ENCODE results near the gene PAK1. TPM values are rescaled to one million over a fixed set of nuclear protein-coding genes. Genes with fewer than 3 reads are reported as not detected.

Gene PAK1
- total and polyA plus RNA-seq, 2 donors (not counting 3 experiments of a cell fraction or from before 2014, with no cell fraction given), result 5.6 to 12.9 TPM

DNA sequence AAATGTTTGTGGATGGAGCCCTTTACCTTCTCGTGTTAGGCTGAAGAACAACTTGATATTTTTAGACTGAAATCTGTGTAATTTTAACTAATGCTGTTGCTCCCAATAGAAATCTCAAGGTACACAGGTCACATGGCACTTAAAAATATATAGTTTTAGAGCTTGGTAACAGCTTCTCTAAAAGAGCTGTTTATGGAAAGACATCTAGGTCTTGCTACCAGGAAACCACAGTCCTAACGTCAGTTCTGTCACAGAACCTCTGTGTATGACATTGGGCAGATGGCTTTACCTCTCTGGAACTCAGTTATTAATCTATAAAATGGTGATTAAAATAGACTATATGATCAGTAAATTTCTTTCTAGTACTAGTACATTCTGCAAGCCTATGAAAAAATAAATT lies 35.4 kb downstream of the PAK1 start:
- no peak for FAIRE-seq
- no peak for DNase-seq (ENCODE audit: low read depth, low spot score)
- H3K9ac ChIP-seq (replicated peaks; ENCODE audit: extremely low read depth, insufficient read depth, low read length), result no peak overlapping the region
- no peaks in the 10 kb centered on the region for H3K9me3 ChIP-seq (replicated peaks; ENCODE audit: control insufficient read depth, insufficient read depth, low read length)
- H3K4me3 ChIP-seq (replicated peaks in 1 of 3; ENCODE audit: insufficient read depth in 1 of 3, low read depth in 1 of 3, low read length in 3 of 3), result no peak overlapping the region
- intact Hi-C loops (cut with micrococcal nuclease), result no loop called here
- ChIA-PET POLR2A (no interaction called here), CTCF (interaction anchor here (2.0 kb wide), 1 partner anchor 110 kb away, joined by 5 read pairs; no protein-coding TSS in a partner anchor)
- H3K4me1 ChIP-seq (ENCODE audit: control insufficient read depth, extremely low read depth, insufficient read depth, low read length), result no peaks in the 10 kb centered on the region
- H3K9me1 ChIP-seq (replicated peaks; ENCODE audit: control insufficient read depth, extremely low read depth, insufficient read depth, low read length), result no peaks in the 10 kb centered on the region
- no peaks in the 10 kb centered on the region for H3K79me2 ChIP-seq (ENCODE audit: control insufficient read depth, insufficient read depth, low read length)
- no peaks in the 10 kb centered on the region for H4K20me1 ChIP-seq (replicated peaks; ENCODE audit: control insufficient read depth, extremely low read depth, insufficient read depth, low read length)
- dilution Hi-C loops (cut with MboI; ENCODE audit: extremely low pct_ligation_motif_present, low sequenced_read_pairs), result no loop called here
- H3K36me3 ChIP-seq (ENCODE audit: control insufficient read depth in 2 of 2, extremely low read depth in 1 of 2, insufficient read depth in 2 of 2, low read length in 2 of 2), result no peaks in the 10 kb centered on the region
- no peak overlapping the region for H3K27ac ChIP-seq (ENCODE audit: insufficient read depth, low read depth, low read length)
- no peak for TF ChIP-seq GATA2 (IDR thresholded peaks at IDR 0.05; ENCODE audit: insufficient read depth, insufficient read length, low read depth, low read length)
- TF ChIP-seq, protein P1, sequence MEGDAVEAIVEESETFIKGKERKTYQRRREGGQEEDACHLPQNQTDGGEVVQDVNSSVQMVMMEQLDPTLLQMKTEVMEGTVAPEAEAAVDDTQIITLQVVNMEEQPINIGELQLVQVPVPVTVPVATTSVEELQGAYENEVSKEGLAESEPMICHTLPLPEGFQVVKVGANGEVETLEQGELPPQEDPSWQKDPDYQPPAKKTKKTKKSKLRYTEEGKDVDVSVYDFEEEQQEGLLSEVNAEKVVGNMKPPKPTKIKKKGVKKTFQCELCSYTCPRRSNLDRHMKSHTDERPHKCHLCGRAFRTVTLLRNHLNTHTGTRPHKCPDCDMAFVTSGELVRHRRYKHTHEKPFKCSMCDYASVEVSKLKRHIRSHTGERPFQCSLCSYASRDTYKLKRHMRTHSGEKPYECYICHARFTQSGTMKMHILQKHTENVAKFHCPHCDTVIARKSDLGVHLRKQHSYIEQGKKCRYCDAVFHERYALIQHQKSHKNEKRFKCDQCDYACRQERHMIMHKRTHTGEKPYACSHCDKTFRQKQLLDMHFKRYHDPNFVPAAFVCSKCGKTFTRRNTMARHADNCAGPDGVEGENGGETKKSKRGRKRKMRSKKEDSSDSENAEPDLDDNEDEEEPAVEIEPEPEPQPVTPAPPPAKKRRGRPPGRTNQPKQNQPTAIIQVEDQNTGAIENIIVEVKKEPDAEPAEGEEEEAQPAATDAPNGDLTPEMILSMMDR (IDR thresholded peaks at IDR 0.05; ENCODE audit: extremely low read depth in 1 of 2, insufficient read depth in 1 of 2, low read depth in 1 of 2, low read length in 2 of 2), result no peak
- no peak for TF ChIP-seq POLR2AphosphoS5 (IDR thresholded peaks at IDR 0.05; ENCODE audit: insufficient read depth, low read depth, low read length)
- no peak for TF ChIP-seq POLR2A (IDR thresholded peaks at IDR 0.05; ENCODE audit: low read depth, low read length)
- no peak for TF ChIP-seq FOS (IDR thresholded peaks at IDR 0.05; ENCODE audit: borderline replicate concordance, insufficient read depth, low read length)
- TF ChIP-seq JUN (IDR thresholded peaks at IDR 0.05; ENCODE audit: borderline replicate concordance, insufficient read depth, insufficient read length, low read depth), result no peak
- TF ChIP-seq EZH2 (IDR thresholded peaks at IDR 0.05; ENCODE audit: borderline replicate concordance, low read depth, low read length, severe bottlenecking), result no peak
- no peak for TF ChIP-seq MYC (IDR thresholded peaks at IDR 0.05; ENCODE audit: low read depth, low read length)
- TF ChIP-seq, protein P2, sequence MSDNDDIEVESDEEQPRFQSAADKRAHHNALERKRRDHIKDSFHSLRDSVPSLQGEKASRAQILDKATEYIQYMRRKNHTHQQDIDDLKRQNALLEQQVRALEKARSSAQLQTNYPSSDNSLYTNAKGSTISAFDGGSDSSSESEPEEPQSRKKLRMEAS (IDR thresholded peaks at IDR 0.05; ENCODE audit: insufficient read depth, insufficient read length), result no peak
- BruUV-seq (replicated peaks), result no TSS peak
- H3K27me3 ChIP-seq (ENCODE audit: control insufficient read depth in 2 of 2, insufficient read depth in 2 of 2, low read length in 2 of 2), result peaks cover 7 to 18% of the 10 kb centered on the region in 2 experiments
- no peak overlapping the region for H2AFZ ChIP-seq (ENCODE audit: low read depth, low read length)
- no peak overlapping the region for H3K4me2 ChIP-seq (ENCODE audit: insufficient read depth, low read length)

Data from endothelial cell of umbilical vein (primary cell).